Esophagus squamous epithelium (tissue), 4 donors: Measurements from ENCODE around the gene AUTS2.

ENCODE experiments used
- CTCF ChIP-seq, 6 experiments: fragments of 450-650 bp in 4 of 6; fragments of 200-600 bp in 2 of 6; sonication (generic) in 2 of 6; IDR thresholded peaks; one replicate each; pipeline ENCODE4 v1.5.1; 2016 to 2019; ENCODE audit warnings: antibody characterized with exemption in 6 of 6, mild to moderate bottlenecking in 4 of 6, moderate library complexity in 4 of 6
- POLR2A ChIP-seq, 4 donors: fragments of 450-650 bp; IDR thresholded peaks; one replicate each; pipeline ENCODE4 v1.6.1; 2017; ENCODE audit warnings: antibody characterized with exemption in 4 of 4, mild to moderate bottlenecking in 4 of 4, moderate library complexity in 3 of 4

- no peak for TF ChIP-seq CTCF (IDR thresholded peaks at IDR 0.05)
- TF ChIP-seq POLR2A (IDR thresholded peaks at IDR 0.05): no peak
Observed at GRCh38 chr7:70177166-70177565, 578.9 kb downstream of the AUTS2 start.
